Activated T-cell treated with anti-CD3 and anti-CD28 coated beads, Interleukin-2, amount 50 U/mL, for 48 hours (primary cell): ENCODE measurements around the gene CSNK2A1.
"Not testable (repeated sequence)": the region's sequence is repeated elsewhere in the genome, so short reads cannot be mapped to it uniquely, and the experiment has no call there.

ENCODE experiments used
- DNase-seq, 2 experiments: peaks; one replicate each; pipeline ENCODE4 v3.0.0-alpha.2; 2020

CSNK2A1 gene

DNA sequence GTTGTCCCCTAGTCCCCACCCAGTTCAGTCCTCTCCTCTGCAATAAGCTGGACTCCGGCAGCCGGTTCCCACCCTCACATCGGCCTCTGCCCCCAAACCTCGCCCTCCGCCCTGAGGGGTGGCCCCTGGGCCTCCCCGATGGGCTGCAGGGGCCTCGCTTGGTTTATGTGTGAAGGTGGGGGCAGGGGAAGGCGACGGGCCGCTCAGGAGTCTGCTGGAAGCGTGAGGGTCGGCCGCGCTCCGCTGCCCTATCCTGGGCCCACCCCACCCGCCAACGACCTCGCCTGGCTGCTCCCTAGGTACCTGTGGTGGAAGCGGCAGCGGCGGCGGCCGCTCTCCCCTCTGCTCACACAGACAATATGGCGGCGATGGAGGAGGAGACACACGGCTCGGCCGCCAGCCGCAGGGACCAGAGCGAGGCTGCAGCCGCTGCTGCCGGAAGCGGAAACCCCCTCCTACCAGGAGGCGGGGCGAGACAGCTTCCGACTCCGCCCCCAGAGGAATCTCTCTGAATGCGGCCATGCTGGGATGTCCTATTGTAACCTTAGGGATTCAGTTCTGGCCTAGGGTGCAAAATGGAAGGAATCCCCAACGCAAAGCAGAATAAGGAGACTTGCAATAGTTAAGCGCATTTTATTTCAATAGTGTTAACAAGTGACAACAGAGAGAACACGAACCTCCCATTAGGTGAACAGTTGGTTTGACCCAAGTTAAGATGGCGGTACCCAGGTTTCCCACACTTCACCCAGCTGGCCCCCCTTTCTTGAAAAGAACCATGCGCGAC, at the start of gene CSNK2A1:
CSNK2A1 (minus strand) TSS at position 422 of the 784 bp plus-strand sequence. CDS start 35,239 bp downstream, outside the sequence.
- DNase-seq, result peak; percentile 96 to 98

DNA sequence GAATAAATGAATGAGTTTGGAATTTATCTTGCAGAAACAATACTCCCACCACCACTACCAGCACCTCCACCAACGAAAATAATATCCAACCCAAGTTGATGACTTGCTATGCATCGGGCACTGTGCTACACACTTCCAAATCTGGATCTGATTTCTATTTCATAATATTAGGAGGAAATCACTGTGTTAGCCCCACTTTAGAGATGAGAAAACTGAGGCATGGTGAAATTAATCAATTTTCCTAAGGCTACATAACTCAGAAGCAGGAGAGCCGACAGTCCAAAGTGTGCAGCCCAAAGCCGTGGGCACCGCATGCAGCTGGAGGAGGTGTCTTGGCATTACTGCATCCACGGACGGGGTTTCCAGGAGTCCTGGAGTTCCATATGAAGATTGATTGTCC, 48.9 kb upstream of the CSNK2A1 start:
- DNase-seq, result no peak

DNA sequence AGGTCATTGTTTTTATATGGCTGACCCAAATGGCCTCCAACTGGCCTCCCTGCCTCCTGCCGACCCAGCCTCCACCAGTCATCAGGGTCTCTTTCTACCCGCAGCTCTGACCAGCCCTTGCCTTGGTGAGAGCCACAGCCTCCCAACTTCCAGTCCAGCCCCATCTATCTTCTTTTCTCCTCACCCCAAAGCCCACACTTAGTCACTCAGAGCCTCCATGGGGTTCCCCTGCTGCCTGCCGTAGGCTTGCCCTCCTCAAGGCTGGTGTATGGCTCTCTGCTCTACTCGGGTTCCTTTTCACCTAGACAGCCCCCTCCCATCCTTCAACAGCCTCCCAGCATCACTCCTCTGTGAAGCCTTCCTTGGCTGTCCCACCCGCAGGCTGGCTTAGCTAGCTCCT, 48.4 kb upstream of the CSNK2A1 start:
- DNase-seq, result no peak

DNA sequence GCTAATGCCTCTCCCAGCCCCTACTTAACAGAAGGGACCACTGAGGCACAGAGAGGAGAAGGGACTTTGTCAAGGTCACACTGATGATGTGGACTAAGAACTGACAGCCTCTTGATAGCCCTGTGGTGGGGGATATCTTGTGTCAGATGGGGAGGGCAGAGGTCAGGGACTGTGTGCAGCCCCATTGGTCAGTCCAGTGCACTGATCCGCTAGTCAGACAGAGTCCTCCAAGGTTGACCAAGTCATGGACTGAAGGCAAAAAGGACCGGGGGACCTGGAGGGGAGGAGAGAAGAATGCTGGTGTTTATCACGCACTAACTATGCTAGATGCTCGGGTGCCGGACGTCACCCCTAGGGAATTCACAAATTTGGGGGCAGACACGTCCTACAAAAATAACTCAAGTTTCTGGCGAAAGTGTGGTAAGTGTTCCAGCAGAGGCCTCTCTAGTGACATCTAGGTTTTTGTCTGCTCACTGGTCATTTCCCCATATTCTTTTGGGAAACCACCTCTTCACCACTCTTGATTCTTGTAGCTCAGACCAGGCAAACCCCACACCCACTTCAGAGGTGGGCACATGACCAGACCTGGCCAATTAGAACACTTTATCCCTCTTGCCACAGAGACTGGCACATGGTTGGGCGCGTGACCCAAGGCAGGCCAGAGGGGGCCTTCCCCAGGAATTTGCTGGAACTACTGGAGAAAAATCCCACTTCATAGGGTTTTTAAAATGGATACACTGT, 45.5 kb upstream of the CSNK2A1 start:
- DNase-seq, result no peak

DNA sequence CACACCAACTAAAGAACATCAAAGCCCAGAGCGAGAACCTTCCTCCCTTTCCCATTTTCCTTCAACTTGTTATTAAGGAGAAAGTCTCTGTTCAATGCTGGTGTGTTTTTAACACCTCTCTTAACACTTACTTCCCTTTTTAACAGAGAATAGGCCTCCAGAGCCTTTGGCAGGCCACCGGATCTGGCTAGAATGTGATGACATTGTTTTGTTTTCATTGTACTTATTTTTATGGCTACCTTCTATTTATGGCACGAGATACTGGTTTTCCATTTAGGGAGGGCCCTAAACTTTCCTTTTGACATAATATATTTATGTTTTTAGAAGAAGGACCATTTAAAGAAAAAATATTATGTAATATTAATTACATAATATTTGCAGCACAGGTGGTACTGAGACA, 44.9 kb upstream of the CSNK2A1 start:
- DNase-seq, result no peak

DNA sequence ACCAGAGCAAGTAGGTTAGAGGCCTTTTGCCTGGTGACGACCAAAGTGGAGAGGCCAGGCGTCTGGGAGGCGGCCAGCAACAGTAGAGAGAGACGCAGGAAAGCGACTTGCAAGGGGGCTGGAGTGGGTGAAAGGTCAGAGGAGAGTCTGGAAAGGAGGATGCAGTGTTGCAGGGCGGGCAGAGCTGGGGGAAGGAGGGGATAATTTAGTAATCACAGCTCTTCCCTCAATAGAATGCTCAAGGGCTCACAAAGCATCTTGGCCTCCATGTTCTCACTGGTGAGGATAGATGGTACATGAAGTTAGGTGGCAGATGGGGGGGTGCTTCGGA, 41.3 kb upstream of the CSNK2A1 start:
- no peak for DNase-seq

DNA sequence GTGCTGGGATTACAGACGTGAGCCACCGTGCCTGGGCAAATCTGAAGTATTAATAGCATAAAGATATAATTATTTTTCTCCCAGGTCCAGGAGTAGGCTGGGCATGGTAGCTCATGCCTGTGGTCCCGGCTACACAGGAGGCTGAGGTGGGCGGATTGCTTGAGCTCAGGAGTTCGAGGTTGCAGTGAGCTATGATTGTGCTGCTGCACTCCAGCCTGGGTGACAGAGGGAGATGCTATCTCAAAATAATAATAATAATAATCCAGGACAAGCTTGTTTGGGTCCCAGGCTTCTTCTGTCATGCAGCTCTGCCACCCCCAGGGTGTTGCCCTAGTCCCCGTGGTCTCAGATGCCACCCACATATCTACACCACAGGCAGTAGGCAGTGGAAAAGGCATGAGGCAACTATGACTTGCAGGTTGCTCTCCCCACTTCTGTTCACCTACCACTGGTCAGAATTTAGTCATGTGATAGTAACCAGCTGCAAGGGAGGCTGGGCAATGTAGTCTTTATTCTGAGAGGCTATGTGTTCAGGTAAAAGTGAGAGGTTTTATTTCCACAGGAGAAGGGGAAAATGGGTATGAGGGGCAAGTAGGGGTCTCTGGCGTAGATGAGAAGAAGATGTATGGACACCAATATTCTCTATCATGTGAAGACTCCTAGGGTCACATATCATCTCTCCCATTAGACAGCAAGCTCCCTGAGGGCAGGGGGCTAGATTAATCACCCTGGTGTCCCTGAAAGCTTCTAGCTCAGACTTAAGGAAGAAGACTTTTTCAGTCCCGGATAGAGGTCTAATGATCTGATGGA, 40.8 kb upstream of the CSNK2A1 start:
- no peak for DNase-seq

DNA sequence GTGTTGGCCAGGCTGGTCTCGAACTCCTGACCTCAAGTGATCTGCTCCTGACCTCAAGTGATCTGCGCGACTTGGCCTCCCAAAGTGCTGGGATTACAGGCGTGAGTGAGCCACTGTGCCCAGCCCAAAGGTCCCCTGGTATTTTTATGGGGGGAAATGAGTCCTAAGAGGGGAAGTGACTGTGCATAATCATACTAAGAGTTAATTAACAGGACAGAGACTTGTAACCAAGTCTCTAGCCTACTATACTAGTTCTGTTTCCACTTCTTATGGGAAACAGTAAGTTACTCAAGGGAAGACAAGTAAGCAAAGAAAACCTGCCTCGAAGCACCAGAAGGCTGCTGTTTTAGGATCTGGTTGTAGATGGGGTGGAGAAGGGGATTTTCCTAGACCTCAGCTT, 38.6 kb upstream of the CSNK2A1 start:
- DNase-seq, result no peak

DNA sequence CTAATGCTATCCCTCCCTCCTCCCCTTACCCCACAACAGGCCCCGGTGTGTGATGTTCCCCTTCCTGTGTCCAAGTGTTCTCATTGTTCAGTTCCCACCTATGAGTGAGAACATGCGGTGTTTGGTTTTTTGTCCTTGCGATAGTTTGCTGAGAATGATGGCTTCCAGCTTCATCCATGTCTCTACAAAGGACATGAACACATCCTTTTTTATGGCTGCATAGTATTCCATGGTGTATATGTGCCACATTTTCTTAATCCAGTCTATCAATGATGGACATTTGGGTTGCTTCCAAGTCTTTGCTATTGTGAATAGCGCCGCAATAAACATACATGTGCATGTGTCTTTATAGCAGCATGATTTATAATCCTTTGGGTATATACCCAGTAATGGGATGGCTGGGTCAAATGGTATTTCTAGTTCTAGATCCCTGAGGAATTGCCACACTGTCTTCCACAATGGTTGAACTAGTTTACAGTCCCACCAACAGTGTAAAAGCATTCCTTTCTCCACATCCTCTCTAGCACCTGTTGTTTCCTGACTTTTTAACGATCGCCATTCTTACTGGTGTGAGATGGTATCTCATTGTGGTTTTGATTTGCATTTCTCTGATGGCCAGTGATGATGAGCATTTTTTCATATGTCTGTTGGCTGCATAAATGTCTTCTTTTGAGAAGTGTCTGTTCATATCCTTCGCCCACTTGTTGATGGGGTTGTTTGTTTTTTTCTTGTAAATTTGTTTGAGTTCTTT, 35.5 kb upstream of the CSNK2A1 start:
- not testable (repeated sequence) for DNase-seq

DNA sequence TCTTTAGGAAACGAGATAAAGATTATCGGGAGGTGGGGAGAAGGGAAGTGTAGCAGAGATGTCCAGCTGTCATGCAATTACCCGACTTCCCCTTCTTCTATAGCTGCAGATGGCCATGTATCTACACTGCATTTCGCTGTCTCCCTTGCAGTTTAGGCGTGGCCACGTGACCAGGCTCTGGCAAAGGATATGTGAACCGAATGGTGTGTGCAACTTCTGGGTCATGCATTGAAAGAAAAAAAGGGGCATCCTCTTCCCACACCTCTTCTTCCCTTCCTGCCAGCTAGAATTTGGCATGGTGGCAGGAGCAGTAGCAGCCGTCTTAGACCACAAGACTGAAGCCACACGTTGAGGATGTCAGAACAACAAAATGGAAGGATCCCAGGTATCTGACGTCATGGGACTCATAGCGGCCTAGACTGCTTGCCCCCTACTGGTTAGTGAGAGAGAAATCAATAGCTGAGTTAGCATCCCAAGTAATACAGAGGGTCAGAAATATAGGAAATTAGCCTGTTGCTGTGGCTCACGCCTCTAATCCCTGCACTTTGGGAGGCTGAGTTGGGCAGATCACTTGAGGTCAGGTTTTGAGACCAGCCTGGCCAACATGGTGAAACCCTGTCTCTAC, 33.7 kb upstream of the CSNK2A1 start:
- DNase-seq, result no peak

DNA sequence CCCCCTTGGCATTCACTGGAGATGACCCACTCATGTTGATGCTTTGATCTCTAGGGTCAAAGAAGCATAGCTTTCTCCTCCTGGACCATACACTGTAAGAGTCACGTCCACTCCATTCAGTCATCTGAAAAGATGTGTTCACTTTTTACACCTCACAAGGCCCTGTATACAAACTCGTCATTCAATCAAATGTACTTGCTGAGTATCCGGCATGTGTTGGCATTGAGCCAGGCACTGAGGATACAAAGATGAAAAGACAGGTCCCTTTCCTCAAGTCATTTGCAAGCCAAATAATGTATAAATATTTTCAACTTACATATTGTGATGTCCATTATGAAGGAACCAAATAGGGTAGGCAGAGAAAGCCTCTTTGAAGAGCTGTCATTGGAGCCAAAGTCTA, 32.6 kb upstream of the CSNK2A1 start:
- DNase-seq, result no peak

DNA sequence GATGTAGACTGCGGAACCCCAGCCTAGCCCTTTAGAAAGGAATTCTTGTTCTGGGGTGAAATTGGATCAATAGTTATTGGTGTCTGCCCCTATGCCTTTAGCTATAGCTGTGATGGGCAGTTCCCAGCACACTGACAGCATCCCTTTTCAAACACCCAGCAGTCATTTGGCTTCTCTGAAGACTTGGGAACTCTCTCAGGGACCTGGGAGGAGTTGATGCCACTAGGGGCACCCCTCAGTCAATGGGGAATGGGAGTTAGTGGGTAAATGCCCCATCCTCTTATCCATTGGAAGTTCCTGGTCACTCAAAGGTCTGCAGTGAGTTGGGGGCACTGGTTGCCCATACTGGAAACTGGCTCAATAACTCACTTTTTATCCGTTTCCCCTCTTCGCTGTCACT, 31.6 kb upstream of the CSNK2A1 start:
- no peak for DNase-seq

DNA sequence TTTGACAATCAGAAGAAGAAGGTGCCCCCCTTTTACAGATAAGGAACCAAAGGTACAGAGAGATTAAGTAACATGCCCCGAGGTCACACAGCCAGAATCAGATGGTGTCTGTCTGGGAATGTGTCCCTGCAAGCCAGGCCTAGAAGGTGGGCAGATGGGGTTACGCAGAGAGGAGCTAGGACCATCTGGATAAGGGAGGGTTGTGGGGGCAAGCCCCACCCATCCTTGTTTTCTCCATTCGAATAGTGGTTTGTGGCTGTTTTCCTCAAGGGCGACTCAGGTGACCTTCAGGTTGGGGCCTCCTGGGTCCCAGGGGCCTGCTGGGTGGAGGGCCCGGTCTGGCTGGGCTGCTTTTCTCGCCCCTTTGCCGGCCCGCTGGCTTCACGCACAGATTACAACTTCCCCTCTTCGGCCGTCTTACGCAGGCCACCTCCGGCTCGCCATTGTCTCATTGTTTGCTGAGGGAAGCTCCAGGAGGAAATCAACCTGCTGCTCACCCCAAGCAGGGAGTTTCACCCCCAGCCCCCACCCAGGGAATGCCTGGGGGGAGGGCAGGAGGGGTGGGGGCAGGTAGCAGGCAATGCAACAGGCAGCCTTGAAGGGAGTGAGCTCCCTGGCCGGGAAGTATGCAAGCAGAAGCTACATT, 30.8 kb upstream of the CSNK2A1 start:
- DNase-seq, result no peak

DNA sequence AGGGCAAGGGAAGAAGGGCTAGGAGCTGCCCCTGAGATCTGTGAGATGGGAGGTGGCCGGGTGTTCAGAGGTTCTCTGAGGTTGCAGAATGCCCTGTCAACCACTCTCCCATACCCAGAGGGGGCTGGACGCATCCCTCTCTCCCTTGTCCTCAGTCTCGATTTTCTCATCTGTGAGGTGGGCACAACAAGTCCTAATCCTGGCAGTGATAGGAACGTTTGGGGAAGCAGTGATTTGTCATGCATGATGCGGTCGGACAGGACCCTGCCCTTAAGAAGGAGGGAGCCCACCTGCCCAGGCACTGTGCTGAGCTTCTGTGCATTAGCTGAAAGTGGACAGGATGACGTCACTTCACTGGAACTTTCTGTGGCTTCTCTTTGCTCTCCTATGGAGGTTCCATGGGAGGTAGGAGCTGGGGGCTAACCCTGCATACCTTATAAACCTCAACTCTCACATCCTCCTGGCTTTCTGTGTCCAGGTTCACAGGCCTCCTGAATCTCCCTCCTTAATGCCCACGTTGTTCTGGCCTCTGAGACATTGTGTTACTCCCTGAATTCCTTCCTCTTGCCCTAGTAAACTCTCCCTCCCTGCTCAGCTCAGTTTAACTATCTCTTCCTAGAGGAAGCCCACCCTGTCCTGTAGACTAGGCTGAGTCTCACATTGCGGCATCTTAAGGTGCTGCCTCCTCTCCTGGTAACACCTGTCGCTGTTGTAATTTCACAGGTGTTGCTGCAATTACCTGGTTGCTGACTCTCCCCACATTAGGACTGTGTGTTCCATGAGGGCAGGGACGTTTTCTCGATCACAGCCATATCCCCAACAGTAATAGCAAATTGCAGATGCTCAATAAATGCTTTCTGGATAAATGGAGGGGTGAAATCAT, 30.1 kb upstream of the CSNK2A1 start:
- DNase-seq, result no peak

DNA sequence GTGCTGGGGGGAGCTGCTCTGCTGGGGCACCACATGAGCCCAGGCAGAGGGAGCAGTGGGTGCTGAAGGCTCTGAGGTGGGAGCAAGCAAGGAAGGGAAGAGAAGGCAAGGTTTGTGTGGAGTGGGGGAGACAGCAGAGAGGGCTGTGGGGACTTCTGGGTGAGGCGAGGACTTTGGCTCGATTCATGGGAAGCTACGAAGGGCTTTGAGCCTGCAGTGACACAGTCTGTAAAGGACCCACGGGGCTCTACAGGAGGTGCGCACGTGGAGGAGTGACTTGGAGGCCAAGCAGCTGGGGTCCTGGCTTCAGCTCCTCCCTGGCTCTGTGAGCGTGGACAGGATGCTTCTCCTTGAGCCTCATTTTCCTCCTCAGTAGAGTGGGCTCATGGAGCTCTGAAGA, 29.1 kb upstream of the CSNK2A1 start:
- DNase-seq, result no peak

DNA sequence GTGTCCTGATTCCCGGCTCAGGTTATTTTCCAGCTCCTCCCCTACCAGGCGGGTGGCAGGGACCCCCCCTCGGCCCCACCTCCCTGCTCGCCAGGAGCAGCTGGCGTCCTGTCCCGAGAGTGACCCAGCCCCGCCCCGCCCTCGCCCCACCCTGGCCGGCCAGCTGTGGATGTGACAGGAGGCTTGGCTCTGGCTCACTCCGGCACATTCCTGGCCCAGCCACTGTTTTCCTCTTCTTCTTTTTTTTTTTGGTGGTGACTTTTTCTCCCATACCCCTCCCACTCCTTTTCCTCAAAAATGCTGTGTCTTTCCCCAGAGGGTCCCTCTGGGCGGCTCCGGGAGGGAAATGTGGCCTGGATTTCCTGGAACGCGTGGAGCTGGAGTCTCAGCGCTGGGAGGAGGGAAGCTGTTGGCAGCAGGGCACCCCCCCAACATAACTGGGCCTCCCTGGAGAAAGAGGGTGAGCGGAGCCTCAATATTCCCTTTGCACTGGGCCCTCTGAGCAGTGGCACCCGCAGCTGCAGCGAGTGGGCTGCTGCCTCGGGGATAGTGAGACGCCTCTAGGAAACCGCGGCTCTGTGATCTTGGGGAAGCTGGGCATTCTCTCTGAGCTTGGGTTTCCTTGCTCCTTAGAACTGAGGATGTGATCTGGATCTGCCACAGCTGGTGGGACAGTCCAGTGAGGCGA, 28.3 kb upstream of the CSNK2A1 start:
- no peak for DNase-seq

DNA sequence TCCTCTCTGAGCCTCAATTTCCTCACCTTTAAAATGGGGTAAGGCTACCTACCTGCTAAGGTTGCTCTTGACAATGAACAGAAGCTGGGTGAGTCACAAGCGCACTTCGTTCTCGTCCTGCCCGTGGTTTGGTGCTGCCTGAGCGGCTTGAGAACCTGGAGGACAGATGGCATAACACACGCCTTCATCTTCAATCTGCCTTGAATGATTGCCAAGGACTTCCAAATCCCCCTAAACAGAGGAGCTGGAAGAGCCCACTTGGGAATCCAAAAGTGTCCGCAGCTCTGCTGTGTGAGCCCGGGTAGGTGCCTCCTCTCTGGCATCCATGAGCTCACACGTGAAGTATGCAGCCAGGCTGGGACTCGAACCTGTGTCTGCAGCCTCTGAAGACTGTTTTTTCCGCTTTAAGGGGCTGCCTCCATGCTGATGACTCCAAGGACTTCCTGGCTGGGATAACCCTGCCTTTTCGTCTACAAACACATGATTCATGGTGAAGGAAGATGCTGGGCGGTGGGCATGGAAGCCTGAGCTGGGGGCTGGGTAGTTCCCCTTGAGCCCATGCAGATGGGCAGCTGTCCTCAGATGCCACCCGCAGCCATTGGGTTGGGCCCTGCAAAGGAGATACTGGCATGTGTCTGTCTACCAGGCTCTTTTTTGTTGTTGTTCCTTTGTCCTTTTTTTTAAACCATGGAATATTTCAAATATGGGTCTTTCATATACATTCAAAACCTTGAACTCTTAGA, 25.3 kb upstream of the CSNK2A1 start:
- no peak for DNase-seq

DNA sequence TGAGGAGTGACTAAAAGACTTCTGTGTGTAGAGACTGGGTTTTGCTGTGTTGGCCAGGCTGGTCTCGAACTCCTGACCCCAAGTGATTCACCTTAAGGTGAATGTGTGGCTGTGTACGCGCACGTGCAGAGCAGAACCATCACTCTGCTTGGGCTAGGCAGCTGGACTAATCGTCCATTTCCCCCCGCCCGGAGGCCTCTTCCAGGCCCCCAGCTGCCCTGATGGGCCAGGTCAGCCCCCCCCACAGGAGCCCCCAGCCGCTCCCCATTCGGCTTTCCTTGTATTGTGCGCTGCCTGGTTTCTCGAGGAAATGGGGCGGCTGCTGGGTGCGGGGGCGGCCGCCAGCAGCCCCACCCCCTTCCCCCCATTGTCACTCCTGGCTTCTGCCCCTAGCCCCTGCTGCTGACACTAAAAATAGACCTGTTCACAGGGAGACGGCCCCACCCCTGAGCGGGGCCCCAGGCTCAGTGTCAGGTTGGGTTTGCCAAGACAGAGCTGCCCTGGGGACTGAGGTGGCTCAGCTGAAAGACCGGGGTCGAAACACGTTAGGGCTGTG, 24.6 kb upstream of the CSNK2A1 start:
- no peak for DNase-seq

DNA sequence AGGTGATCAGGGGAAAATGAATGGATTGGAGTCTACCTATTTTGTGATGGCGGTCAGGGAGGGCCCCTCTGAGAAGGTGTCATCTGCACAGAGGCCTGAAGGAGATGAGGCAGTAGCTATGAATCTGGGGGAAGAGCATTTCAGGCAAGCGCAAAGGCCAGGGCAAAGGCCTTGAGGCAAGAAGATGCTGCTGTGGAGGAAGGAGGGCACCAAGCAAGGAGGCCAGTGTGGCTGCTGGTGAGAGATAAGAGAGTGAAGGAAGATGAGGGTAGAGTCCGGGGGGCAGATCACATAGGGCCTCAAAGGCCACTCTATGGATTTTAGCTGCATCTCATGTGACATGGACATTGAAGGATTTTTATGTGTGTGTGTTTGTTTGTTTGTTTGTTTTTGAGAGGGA, 20.6 kb upstream of the CSNK2A1 start:
- no peak for DNase-seq
